D721Med (cell line): ENCODE results near the gene TBC1D16.
A peak's percentile ranks its signal among the peaks of the same experiment; 100 is the strongest.

ENCODE experiments used
- DNase-seq: peaks from one replicate; pipeline ENCODE4 v3.0.0; 2011; ENCODE audit warnings: low spot score; ENCODE audit not compliant: insufficient read length
- FAIRE-seq: peaks from 2 replicates; lab custom pipeline; 2011; peaks lifted over from hg19 to GRCh38; lab: Jason Lieb, UNC
- TF ChIP-seq, protein P1 (sequence below): IDR thresholded peaks from 2 replicates; pipeline ENCODE4 v1.5.1; 2012; ENCODE audit warnings: mild to moderate bottlenecking, control low read depth; ENCODE audit not compliant: insufficient read depth; ENCODE audit errors: missing control alignments

Gene TBC1D16

DNA sequence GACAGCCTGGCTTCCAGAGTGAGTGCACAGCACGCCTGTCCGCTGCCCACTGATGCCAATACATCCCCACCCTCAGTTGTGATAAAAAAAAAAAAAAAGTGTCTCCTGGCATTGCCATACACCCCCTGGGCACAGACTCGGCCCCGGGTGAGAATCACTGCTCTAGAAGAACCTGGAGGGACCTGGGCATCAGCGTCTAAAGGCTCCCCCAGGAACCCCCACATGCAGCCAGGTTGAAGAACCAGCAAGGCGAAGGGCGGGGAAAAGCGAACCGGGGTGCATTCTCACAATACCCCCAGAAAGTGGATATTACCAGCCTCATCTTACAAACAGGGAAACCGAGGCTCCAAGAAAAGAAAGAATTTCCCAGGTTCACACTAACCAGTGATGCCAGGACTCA, 27.7 kb downstream of the TBC1D16 start:
- TF ChIP-seq, protein P1, sequence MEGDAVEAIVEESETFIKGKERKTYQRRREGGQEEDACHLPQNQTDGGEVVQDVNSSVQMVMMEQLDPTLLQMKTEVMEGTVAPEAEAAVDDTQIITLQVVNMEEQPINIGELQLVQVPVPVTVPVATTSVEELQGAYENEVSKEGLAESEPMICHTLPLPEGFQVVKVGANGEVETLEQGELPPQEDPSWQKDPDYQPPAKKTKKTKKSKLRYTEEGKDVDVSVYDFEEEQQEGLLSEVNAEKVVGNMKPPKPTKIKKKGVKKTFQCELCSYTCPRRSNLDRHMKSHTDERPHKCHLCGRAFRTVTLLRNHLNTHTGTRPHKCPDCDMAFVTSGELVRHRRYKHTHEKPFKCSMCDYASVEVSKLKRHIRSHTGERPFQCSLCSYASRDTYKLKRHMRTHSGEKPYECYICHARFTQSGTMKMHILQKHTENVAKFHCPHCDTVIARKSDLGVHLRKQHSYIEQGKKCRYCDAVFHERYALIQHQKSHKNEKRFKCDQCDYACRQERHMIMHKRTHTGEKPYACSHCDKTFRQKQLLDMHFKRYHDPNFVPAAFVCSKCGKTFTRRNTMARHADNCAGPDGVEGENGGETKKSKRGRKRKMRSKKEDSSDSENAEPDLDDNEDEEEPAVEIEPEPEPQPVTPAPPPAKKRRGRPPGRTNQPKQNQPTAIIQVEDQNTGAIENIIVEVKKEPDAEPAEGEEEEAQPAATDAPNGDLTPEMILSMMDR: no peak

DNA sequence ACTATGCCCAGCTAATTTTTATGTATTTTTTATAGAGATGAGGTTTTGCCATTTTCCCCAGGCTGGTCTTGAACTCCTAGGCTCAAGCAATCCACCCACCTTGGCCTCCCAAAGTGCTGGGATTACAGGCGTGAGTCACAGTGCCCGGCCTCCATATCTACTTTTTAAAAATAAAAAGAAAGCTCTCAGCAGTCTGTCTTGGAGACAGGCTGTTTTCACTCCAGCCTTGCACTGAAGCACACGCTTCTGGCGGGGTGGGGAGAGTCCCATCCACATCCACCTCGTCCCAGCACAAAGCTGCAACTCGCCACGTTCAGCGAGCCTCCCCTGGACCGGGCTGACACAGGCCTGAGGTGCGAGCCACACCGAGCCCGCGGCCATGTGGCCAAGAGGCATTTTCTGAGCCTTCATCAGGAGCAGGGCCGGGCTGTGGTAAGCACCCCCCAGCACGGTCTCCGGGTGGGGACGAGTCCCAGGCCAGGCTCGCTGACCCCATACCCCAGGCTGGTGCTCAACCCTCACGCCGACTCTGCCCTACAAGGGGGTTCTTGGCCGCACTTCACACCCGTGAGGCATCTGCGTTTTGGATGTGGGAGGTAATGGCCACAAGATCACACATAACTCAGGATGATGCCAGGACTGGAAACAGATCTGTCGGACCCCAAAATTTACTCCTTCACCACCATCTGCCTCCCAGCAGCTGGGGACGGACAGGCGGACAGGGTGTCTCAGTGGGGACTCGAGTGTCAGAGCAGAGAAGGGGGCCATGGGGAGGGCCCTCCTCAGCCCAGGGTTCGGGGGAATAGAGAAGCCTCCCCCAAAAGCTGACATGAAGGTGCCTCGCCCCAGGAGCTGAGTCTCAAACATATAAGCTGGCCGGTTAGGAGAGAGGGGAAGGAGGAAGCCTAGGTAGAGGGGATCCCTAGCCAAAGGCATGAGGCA, 28.6 kb downstream of the TBC1D16 start:
- FAIRE-seq (no peak), DNase-seq (no peak)
- TF ChIP-seq, protein P1: no peak

More for the DNA sequence above, 27.7 kb downstream of the TBC1D16 start:
- no peak for DNase-seq
- FAIRE-seq: no peak

DNA sequence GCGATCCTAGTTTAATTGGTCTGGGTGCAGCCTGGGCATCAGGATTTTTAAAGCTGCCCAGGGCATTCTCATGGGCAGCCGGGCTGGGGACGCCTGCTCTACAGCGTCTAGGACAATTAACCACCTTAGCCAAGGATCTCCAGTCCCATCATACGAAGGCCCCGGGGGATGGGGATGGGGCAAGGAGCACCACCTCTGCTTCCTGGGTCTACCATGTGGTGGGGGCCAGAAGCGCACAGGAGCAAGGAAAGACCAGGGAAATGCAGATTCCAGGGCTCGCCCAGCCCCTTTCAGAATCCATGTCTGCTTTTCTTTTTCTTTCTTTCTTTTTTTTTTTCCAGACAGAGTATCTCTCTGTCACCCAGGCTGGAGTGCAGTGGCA, 29.3 kb downstream of the TBC1D16 start:
- DNase-seq (no peak), FAIRE-seq (no peak)
- TF ChIP-seq, protein P1: no peak

DNA sequence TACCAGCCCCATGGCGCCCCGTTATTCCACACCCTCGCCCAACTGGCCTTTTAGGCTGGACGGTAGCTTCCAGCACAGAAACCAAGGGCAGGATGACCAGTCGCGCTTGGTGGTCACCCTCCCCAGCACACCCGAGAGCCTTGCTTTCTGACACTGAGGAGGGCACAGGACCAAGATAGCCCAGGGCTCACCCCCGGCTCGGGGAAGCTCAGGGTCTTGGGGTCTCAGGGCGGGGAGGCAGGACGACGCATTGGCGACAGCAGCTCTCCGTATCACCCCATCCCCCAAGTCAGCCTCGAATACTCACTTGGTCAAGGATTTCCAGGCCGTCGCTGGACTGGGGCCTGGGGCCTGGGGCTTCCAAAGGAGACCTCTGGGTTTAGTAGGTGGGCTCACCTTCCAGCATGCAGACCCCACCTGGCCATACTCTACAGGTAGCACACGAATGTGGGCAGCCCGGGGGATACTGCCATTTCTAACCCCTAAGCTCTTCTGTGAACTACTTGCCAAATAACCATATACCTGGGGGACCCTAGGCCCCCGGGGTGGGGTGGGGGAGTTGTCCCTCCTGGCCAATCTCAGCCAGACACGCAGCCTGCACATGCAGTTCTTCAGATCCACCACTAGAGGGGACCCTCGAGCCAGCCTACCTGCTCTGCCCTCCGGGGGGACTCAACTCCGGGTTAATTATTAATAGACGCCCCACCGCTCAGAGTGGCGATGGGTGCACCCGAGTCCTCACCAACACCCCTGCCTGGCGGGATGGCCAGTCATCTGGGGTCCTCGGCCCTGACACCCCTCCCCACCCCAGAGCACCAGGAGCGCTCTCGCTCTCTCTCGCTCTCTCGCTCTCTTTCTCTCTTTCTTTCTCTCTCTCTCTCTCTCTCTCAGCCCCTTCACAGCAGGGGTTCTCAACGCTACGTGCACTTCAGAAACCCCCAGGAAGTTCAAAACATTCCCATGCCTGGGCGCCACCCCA, 30.0 kb downstream of the TBC1D16 start:
- FAIRE-seq (no peak), DNase-seq (peak; percentile 95)
- TF ChIP-seq, protein P1: peak; percentile 90

DNA sequence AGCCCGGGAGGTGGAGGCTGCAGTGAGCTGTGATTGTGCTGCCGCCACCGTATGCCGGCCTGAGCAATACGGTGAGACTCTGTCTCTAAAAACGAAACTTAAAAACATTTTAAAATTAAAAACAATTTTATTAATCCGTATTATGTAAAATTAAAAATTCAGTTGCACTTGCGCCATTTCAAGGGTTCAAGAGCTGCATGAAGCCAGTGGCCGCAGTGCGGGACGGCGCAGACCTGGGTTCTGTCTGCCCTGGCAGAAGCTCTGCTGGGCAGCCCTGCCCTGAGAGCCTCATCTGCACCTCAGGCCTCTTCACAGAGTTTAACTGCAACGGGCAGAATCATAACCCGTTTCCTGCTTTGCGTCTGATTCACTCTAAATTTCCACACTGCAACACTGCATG, 31.7 kb downstream of the TBC1D16 start:
- DNase-seq (no peak), FAIRE-seq (no peak)
- TF ChIP-seq, protein P1: no peak

DNA sequence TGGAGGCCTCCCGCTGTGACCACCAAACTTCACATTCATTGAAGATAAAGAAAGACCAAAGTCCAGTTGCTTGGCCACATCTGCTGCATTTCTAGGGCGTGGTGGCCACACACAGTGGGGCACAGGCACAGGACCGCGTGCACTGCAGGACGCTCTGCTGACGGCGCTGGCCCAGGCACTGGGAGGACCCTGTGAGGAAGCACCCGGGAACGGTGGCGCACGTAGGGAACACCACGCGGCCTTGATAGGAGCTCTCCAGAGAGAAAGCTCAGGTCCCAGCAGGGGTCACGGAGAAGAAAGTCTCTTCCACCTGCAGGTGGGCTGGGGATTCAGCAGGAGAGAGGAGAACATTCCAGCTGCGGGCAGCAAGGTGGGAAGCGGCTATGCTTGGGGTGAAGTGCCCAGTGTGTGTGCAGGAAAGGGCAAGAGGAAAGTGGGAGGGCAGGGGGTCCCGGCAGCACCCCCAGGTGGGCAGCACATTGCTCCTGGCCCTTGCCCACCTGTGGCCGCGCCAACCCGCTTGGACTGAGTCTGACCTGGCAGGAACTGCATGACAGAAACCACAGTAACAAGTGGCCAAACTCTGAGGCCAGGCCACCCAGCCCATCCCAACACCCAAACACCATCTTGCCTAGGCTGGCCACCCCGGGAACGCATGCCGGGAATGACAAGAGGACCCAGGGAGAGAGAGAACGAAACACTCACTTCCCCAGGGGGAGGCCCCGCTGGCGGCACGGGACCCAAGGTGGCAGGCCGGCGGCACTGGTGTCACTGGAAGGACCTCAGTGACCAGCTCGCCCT, 32.8 kb downstream of the TBC1D16 start:
- TF ChIP-seq, protein P1: no peak
- FAIRE-seq: no peak
- DNase-seq: no peak
